ENCODE results near the gene SCP2D1. TPM values are rescaled to one million over a fixed set of nuclear protein-coding genes. Genes with fewer than 3 reads are reported as not detected.
"Not testable (repeated sequence)": the region's sequence is repeated elsewhere in the genome, so short reads cannot be mapped to it uniquely, and the experiment has no call there.

The SCP2D1 gene
- total RNA-seq, 1 donor from 2014 or later, result not detected

DNA sequence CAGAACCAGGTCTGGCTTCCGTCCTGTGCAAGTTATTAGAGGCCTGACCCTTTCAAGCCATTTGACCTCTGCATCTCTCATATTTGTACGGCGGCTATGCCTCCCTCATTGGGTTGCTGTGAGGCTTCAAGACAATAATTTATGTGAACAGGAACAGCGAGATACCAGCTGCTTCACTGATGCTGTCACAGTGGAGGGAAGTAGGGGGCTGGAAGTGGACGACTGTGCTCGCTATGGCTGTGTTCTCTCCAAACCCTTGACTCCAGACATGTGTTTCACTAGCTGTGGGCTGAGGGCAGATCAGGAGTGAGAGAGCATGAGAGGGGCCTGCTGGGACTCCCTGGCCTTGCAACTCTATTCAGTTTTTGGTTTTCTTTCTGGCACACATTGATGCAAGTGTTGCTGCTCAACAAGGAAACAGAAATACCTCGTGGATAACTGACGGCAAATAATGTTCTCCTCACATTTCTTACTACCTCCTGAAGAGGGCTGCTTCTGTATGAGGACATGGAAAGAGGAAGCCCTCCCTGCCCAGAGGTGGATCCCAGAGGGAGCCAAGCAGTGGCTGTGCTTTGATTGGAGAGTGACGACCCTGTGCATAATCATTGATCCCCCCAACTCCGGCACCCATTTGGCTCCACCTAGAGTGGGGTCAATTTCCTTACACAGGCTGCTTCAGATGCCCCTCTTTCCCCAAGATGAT is 34.7 kb upstream of the SCP2D1 start:
- Histone ChIP-seq H3K36me3 (no peaks in the 10 kb centered on the region), H3K9me3 (no peaks in the 10 kb centered on the region), H3K27ac (no peak overlapping the region), H3K27me3 (ENCODE audit: low read depth) (no peaks in the 10 kb centered on the region), H3K4me3 (no peak overlapping the region), H3K4me1 (no peaks in the 10 kb centered on the region)
- ATAC-seq (no peak), DNase-seq (no peak)
- intact Hi-C loops (cut with DNase I), result no loop called here
- TF ChIP-seq, protein P1, sequence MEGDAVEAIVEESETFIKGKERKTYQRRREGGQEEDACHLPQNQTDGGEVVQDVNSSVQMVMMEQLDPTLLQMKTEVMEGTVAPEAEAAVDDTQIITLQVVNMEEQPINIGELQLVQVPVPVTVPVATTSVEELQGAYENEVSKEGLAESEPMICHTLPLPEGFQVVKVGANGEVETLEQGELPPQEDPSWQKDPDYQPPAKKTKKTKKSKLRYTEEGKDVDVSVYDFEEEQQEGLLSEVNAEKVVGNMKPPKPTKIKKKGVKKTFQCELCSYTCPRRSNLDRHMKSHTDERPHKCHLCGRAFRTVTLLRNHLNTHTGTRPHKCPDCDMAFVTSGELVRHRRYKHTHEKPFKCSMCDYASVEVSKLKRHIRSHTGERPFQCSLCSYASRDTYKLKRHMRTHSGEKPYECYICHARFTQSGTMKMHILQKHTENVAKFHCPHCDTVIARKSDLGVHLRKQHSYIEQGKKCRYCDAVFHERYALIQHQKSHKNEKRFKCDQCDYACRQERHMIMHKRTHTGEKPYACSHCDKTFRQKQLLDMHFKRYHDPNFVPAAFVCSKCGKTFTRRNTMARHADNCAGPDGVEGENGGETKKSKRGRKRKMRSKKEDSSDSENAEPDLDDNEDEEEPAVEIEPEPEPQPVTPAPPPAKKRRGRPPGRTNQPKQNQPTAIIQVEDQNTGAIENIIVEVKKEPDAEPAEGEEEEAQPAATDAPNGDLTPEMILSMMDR (IDR thresholded peaks at IDR 0.05), result no peak

DNA sequence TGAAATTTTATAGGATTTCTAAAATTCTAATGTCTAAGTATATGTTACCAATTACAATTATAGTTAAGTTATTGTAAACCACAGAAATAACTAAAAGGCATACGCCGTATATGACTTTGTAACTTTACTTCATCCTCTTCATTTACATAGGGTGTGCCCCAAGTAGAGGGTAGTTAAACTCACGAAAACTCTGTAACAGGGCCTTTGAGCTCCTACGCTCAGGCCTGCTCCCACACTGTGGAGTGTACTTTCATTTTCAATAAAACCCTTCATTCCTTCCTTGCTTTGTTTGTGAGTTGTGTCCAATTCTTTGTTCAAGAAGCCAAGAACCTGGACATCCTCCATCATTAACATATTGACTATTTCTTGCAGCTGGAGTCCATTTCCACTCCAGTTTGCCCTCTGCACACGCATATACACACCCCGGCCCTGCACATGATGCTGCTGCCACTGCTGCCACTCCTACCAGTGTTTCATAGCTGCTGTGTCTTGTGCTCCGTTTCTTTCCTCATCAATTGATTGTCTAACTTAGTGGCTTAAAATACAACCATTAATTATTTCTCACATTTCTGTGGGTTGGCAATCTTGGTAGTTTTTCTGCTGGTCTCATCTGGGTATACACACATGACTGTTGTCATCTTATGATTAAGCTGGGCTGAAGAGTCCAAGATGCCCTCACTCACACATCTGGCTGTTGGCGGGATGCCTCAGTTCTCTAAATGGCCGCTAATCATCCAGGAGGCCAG is 33.0 kb upstream of the SCP2D1 start:
- DNase-seq (no peak), ATAC-seq (no peak)
- TF ChIP-seq, protein P1 (IDR thresholded peaks at IDR 0.05), result no peak
- H3K36me3 ChIP-seq, result no peaks in the 10 kb centered on the region
- H3K4me1 ChIP-seq, result no peaks in the 10 kb centered on the region
- H3K27me3 ChIP-seq (ENCODE audit: low read depth), result no peaks in the 10 kb centered on the region
- no peak overlapping the region for H3K4me3 ChIP-seq
- H3K9me3 ChIP-seq, result no peaks in the 10 kb centered on the region
- intact Hi-C loops (cut with DNase I), result no loop called here
- H3K27ac ChIP-seq, result no peak overlapping the region

DNA sequence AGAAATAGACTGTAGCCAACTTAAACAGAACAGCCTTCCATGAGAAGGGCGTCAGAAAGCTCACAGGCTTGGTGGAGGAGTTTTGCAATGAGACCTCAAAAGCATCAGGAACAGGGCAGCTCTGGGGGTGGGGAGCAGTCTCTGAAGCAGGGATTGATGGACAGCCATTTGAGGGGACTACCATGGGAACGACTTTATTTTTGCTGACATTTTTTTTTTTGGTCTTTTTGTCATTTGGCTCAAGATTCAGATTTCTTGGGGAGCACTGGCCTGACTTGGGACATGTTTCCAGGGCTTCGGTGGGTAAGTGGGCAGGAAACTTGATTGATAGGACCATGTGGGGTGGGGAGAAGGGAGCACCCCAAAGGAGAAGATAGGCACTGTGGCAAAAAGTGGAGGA is 32.1 kb upstream of the SCP2D1 start:
- no peak for DNase-seq
- Histone ChIP-seq H3K4me1 (no peaks in the 10 kb centered on the region), H3K4me3 (no peak overlapping the region), H3K36me3 (no peaks in the 10 kb centered on the region), H3K9me3 (no peaks in the 10 kb centered on the region), H3K27ac (no peak overlapping the region), H3K27me3 (ENCODE audit: low read depth) (no peaks in the 10 kb centered on the region)
- TF ChIP-seq, protein P1 (IDR thresholded peaks at IDR 0.05), result no peak
- intact Hi-C loops (cut with DNase I), result no loop called here
- ATAC-seq, result no peak

DNA sequence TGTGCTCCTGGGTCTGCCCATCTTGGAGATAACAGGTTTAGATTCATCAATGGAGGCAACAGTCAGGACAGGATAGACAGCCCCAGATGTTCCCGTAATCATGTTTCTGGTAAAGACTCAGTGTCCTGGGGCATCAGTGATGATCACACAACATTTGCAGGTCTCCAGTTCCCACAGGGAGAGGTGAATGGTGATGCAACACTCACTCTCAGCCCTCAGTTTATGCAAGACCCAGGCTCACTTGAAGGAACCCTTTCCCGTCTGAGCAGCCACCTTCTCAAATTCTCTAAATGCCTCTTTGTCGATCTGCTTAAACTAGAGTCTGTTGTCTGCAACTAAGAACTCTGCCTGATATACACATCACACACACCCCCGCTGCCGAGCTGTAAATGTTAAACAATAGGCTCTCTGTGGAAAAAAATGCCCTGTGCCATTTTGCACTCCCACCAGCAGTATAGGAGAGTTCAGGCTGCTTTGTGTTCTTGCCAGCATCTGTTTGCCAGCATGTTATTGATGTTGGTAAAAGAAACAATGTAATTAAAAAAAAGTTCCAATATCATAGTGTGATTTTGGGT is 30.1 kb upstream of the SCP2D1 start:
- Histone ChIP-seq H3K27ac (no peak overlapping the region), H3K4me3 (no peak overlapping the region), H3K4me1 (no peaks in the 10 kb centered on the region), H3K9me3 (no peaks in the 10 kb centered on the region), H3K36me3 (no peaks in the 10 kb centered on the region), H3K27me3 (ENCODE audit: low read depth) (no peaks in the 10 kb centered on the region)
- TF ChIP-seq, protein P1 (IDR thresholded peaks at IDR 0.05), result no peak
- DNase-seq (no peak), ATAC-seq (no peak)
- intact Hi-C loops (cut with DNase I), result no loop called here

DNA sequence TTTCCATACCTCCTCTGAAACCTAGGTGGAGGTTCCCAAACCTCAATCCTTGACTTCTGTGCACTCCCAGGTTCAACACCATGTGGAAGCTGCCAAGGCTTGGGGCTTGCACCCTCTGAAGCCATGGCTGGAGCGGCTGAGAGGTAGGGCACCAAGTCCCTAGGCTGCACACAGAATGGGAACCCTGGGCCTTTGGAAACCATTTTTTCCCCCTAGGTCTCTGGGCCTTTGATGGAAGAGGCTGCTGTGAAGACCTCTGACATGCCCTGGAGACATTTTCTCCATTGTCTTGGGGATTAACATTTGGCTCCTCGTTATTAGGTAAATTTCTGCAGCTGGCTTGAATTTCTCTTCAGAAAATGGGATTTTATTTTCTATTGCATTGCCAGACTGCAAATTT is 26.5 kb upstream of the SCP2D1 start:
- H3K27me3 ChIP-seq (ENCODE audit: low read depth); H3K4me1 ChIP-seq; H3K27ac ChIP-seq; H3K36me3 ChIP-seq; H3K4me3 ChIP-seq; intact Hi-C loops (cut with DNase I); DNase-seq; ATAC-seq; H3K9me3 ChIP-seq: not testable (repeated sequence)

DNA sequence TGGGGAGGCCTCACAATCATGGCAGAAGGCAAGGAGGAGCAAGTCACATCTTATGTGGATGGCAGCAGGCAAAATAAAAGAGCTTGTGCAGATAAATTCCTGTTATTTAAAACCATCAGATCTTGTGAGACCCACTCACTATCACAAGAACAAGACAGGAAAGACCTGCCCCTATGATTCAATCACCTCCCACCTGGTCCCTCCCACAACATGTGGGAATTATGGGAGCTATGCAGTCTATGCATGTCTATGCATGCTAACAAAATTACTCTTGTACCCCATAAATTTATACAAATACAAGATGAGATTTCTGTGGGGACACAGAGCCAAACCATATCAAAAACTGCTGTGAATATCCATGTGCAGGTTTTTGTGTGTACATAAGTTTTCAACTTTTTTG is 25.6 kb upstream of the SCP2D1 start:
- Histone ChIP-seq H3K9me3 (no peaks in the 10 kb centered on the region), H3K4me3 (no peak overlapping the region), H3K36me3 (no peaks in the 10 kb centered on the region), H3K27me3 (ENCODE audit: low read depth) (peaks cover 8% of the 10 kb centered on the region), H3K4me1 (no peaks in the 10 kb centered on the region), H3K27ac (no peak overlapping the region)
- TF ChIP-seq, protein P1 (IDR thresholded peaks at IDR 0.05), result no peak
- no peak for ATAC-seq
- DNase-seq, result no peak
- intact Hi-C loops (cut with DNase I), result no loop called here

All from lower lobe of right lung (tissue), 2 donors.